Adrenal gland (tissue), 5 donors: Measurements from ENCODE around the gene SIRT5.

ENCODE experiments used
- POLR2A ChIP-seq, 2 donors: fragments of 450-650 bp; IDR thresholded peaks; one replicate each; pipeline ENCODE4 v1.6.1; 2017; ENCODE audit warnings: antibody characterized with exemption in 2 of 2, mild to moderate bottlenecking in 2 of 2, moderate library complexity in 1 of 2
- TF ChIP-seq, protein P1 (sequence below), 6 experiments: fragments of 450-650 bp in 4 of 6; fragments of 200-600 bp in 2 of 6; sonication (generic) in 1 of 6; IDR thresholded peaks; 1 replicate in 5 of 6; 2 replicates in 1 of 6; pipeline versions ENCODE4 v1.5.1 to v1.8.0; 2016 to 2021; ENCODE audit warnings: antibody characterized with exemption in 6 of 6, mild to moderate bottlenecking in 2 of 6, moderate library complexity in 1 of 6
- donor health status: DM: no; HTN: no; CAD: no.

DNA sequence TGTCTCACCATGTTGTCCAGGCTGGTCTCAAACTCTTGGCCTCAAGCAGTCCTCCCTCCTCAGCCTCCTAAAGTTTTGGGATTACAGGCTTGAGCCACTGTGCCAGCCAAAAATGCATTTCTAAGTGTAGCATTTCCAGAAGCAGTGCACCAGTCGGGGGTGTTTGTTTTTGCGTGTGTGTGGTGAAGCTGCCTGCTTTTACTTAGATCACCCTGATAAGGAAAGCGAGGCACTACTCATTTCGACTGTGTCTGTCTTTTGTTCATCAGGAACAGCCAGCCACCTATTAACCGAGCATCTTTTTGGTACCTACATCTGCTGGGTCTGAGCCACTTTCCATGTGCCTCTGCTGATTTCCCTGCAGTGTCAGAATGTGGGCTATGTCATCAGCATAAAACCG is 18.7 kb downstream of the SIRT5 start:
- no peak for TF ChIP-seq POLR2A (IDR thresholded peaks at IDR 0.05)
- TF ChIP-seq, protein P1, sequence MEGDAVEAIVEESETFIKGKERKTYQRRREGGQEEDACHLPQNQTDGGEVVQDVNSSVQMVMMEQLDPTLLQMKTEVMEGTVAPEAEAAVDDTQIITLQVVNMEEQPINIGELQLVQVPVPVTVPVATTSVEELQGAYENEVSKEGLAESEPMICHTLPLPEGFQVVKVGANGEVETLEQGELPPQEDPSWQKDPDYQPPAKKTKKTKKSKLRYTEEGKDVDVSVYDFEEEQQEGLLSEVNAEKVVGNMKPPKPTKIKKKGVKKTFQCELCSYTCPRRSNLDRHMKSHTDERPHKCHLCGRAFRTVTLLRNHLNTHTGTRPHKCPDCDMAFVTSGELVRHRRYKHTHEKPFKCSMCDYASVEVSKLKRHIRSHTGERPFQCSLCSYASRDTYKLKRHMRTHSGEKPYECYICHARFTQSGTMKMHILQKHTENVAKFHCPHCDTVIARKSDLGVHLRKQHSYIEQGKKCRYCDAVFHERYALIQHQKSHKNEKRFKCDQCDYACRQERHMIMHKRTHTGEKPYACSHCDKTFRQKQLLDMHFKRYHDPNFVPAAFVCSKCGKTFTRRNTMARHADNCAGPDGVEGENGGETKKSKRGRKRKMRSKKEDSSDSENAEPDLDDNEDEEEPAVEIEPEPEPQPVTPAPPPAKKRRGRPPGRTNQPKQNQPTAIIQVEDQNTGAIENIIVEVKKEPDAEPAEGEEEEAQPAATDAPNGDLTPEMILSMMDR (IDR thresholded peaks at IDR 0.05), result no peak
